NOMO-1 treated with DMSO at 0.1 percent for 48 hours (cell line): ENCODE results near the gene PSMC3IP.
"Not testable (repeated sequence)": the region's sequence is repeated elsewhere in the genome, so short reads cannot be mapped to it uniquely, and the experiment has no call there.

Experiments used
- DNase-seq: peaks from one replicate; lab custom pipeline; 2025; ENCODE audit not compliant: unreplicated experiment; lab: John Stamatoyannopoulos, UW

Gene PSMC3IP

GRCh38 chr17:42541041-42541833, 36.3 kb downstream of the PSMC3IP start:
- DNase-seq = no peak

GRCh38 chr17:42540558-42540957, 37.0 kb downstream of the PSMC3IP start:
- not testable (repeated sequence) for DNase-seq

GRCh38 chr17:42538482-42538881, 39.0 kb downstream of the PSMC3IP start:
- no peak for DNase-seq

DNA sequence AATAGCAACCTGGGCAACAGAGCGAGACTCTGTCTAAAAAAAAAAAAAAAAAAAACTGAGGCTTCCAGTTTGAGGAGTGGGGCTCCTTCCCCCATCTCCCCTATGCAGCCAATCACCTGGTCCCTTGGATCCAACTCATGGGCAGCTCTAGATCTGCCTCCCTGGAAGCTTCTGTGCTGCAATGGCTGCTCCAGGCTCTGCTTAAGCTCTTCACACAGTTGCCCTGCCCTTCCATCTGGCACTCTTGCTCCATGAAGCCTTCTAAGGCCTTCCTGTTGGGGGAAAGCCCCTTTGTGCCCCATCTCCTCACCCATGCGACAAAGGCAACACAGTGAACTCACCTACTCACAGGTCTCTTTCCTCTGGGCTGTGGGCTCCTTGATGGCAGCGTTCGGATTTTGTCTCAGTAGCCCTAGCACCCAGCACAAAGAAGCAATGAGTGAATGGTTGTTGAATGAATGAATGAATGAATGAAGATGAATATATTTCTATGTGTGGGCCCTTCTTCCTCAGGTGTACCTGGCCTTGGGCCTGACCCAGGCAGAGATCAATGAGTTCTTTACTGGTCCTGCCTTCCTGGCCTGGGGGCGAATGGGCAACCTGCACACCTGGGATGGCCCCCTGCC, 39.6 kb downstream of the PSMC3IP start:
- DNase-seq = no peak

- no peak for DNase-seq
These were observed 40.2 kb downstream of the PSMC3IP start for GRCh38 chr17:42537156-42537805.

GRCh38 chr17:42536372-42537155, 41.0 kb downstream of the PSMC3IP start:
- peak; percentile 38 for DNase-seq

DNA sequence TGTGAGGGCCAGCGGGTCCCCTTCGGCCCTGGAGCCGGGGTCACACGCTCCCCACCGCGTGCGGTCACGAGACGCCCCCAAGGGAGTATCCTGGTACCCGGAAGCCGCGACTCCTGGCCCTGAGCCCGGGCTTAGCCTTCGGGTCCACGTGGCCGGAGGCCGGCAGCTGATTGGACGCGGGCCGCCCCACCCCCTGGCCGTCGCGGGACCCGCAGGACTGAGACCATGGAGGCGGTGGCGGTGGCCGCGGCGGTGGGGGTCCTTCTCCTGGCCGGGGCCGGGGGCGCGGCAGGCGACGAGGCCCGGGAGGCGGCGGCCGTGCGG, 41.5 kb downstream of the PSMC3IP start, which contains the start of gene NAGLU:
NAGLU (plus strand) TSS at position 194 of the 324 bp plus-strand sequence; CDS start at position 226, 32 bp downstream.
- DNase-seq = peak; percentile 81

DNA sequence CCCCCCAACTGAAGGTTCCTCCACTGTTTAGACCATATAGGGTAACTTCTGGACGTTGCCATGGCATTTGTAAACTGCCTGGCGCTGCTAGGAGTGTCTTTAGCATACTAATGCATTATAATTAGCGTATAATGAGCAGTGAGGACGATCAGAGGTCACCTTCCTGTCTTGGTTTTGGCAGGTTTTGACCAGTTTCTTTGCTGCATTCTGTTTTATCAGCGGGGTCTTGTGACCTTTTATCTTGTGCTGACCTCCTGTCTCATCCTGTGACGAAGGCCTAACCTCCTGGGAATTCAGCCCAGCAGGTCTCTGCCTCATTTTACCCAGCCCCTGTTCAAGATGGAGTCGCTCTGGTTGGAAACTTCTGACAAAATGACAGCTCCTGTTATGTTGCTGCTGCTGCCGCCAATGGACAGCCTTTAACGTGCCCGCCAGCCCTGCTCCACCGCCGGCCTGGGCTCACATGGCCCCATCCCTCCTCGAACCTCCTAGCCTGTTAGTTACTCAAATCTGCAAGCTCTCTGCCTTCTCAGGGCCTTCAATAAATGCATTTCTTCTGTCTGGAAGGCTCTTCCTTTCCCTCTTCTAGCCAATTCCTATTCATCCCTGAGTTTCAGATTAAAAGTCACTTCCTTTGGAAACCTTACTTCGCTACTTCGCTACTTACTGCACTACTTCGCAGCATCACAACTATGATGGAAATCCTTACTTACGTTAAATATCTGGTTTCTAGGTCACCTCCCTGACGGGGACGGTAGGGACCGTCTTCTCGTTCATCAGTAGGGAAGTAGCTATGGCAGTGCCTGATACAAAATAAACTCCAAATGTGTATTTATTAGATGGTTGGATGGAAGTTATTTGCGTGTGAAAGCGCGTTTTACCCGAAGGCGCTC, 42.1 kb downstream of the PSMC3IP start:
- peak; percentile 75 for DNase-seq

GRCh38 chr17:42531455-42532354, 45.8 kb downstream of the PSMC3IP start:
- peak; percentile 57 for DNase-seq

DNA sequence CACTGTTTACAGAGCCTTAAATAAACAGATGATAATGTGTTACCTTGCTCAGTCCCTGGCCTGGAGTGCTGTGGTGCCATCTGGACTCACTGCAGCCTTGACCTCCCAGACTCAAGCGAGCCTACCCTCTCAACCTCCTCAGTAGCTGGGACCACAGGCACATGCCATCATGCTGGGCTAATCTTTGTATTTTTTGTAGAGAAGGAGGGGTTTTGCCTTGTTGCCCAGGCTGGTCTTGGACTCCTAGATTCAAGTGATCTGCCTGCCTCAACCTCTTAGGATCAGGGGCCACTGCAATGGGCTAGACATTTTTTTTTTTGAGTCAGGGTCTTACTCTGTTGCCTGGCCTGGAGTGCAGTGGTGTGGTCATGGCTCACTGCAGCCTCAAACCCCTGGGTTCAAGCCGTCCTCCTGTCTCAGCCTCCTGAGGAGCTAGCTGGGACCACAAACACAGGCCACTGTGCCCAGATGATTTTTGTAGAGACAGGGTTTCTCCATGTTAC, 46.5 kb downstream of the PSMC3IP start:
- no peak for DNase-seq

DNA sequence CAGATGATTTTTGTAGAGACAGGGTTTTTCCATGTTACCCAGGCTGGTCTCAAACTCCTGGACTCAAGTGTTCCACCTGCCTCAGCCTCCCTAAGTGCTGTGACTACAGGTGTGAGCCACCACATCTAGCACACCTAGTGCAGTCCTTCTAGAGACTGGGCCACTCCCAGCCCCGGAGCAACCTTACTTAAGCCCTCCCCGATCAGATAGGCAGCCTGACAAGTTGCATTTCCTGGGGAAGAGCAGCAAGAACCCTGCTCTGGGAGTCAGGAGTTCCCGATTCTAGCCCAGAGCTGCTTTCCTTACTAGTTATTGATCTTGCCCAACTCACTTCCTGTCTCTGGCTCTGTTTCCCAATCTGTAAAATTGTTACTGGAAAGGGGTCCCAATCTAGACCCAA, 48.5 kb downstream of the PSMC3IP start:
- DNase-seq = no peak

GRCh38 chr17:42527932-42528331, 49.6 kb downstream of the PSMC3IP start:
- no peak for DNase-seq

DNA sequence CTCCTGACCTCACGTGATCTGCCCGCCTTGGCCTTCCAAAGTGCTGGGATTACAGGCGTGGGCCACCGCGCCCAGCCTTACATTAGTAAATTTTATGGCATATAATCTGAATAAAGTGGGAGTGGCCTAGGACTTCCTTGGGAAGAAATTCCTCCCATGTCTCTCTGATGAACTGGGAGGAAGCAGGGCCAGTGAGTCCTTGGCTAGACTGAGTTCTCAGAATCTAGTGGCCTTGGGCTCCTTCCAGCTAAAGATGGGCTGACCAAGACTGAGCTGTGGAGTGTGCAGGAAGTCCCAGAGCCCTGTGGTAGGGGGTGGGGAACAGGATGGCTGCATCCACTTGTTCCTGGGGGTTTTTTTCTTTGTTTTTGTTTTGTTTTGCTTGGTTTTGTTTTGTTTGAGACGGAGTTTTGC, 51.5 kb downstream of the PSMC3IP start:
- DNase-seq = no peak

- no peak for DNase-seq
These were observed 52.3 kb downstream of the PSMC3IP start for GRCh38 chr17:42525221-42525620.

- DNase-seq = no peak
These were observed 54.7 kb downstream of the PSMC3IP start for GRCh38 chr17:42522798-42523278.
